ENCODE results near the gene TRAM2.

The TRAM2 gene

DNA sequence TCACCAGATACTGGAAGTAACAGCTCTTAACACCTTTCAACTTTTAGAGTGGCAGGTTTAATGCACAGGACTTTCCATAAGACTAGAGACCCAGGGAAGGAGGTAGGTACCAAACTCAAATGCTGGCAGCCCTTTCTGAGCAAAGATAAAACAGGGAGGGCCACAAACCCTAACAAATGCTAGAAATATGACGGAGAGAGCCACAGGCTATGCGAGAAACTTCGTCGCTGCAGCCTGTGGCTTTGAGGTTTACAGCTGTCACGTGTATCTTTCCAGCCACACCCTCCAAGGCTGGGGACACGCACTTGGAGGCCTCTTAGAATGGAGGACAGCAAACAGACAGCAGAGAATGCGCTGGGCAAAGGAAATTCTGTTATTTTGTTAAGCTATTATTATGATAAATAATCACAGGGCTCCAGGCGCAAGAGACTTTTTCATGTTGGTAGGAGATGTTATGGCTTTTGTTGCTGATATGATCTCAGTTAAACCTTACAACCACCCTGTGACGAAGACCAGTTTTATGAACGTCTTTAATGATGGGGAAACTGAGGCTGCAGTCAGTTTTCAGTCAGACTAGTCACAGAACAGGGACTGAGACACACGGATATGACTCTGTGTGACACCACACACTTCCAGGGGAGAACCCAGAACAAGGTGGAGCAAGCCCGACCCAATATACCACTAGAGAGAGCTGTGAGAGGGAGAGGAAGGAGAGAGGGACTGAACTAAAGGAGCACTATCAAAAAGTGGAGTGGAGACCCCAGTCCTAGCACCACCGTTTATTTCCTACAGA, 2.0 kb downstream of the TRAM2 start:
- Histone ChIP-seq H2AFZ (ENCODE audit: low read depth, low read length, severe bottlenecking) (no peak overlapping the region), H3K79me2 (ENCODE audit: insufficient read depth, low read length) (no peaks in the 10 kb centered on the region), H3K36me3 (ENCODE audit: low read length) (no peaks in the 10 kb centered on the region), H3K4me3 (ENCODE audit: insufficient read depth, low read length, poor library complexity, severe bottlenecking) (no peak overlapping the region), H4K20me1 (ENCODE audit: low read depth, low read length) (no peaks in the 10 kb centered on the region), H3K9me3 (ENCODE audit: insufficient read depth, low read length) (no peaks in the 10 kb centered on the region), H3F3A (ENCODE audit: insufficient read depth) (peaks cover 9% of the 10 kb centered on the region), H3K4me2 (ENCODE audit: low read depth, low read length, poor library complexity, severe bottlenecking) (peak overlapping the region; percentile 58), H3K9me2 (replicated peaks; ENCODE audit: insufficient read depth, low read length) (no peaks in the 10 kb centered on the region), H3K27ac (ENCODE audit: low read depth, low read length) (no peak overlapping the region), H3K27me3 (ENCODE audit: low read length) (no peaks in the 10 kb centered on the region), H3K9ac (ENCODE audit: low read length) (no peak overlapping the region)
- TF ChIP-seq, protein P1, sequence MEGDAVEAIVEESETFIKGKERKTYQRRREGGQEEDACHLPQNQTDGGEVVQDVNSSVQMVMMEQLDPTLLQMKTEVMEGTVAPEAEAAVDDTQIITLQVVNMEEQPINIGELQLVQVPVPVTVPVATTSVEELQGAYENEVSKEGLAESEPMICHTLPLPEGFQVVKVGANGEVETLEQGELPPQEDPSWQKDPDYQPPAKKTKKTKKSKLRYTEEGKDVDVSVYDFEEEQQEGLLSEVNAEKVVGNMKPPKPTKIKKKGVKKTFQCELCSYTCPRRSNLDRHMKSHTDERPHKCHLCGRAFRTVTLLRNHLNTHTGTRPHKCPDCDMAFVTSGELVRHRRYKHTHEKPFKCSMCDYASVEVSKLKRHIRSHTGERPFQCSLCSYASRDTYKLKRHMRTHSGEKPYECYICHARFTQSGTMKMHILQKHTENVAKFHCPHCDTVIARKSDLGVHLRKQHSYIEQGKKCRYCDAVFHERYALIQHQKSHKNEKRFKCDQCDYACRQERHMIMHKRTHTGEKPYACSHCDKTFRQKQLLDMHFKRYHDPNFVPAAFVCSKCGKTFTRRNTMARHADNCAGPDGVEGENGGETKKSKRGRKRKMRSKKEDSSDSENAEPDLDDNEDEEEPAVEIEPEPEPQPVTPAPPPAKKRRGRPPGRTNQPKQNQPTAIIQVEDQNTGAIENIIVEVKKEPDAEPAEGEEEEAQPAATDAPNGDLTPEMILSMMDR (IDR thresholded peaks at IDR 0.05; ENCODE audit: insufficient read depth, low read length, poor library complexity, severe bottlenecking), result no peak
- no peak for TF ChIP-seq EZH2phosphoT487 (conservative IDR thresholded peaks at IDR 0.05; ENCODE audit: low read length)

DNA sequence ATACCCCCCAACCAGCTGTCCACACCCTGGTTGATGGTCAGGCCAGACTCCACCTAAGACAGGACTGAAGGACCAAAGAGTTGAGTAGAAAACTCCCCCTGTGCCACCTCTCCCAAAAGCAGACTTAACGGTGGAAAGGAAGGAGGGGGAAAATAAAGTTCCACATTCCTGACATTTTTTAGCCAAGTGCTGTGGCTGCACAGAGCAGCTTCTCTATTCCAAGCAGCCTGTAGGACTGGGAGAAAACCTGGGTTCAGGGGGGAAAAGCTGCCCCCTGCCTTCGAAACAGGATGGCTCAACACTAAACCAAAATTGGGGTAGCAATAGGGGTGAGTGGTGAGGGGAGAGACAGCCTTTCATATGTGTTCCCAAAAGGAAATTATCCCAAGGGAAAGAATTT, 3.6 kb downstream of the TRAM2 start:
- peaks cover 9% of the 10 kb centered on the region for H3F3A ChIP-seq (ENCODE audit: insufficient read depth)
- no peaks in the 10 kb centered on the region for H3K27me3 ChIP-seq (ENCODE audit: low read length)
- no peak overlapping the region for H3K4me2 ChIP-seq (ENCODE audit: low read depth, low read length, poor library complexity, severe bottlenecking)
- no peaks in the 10 kb centered on the region for H3K9me2 ChIP-seq (replicated peaks; ENCODE audit: insufficient read depth, low read length)
- H2AFZ ChIP-seq (ENCODE audit: low read depth, low read length, severe bottlenecking), result no peak overlapping the region
- H3K9ac ChIP-seq (ENCODE audit: low read length), result no peak overlapping the region
- H3K27ac ChIP-seq (ENCODE audit: low read depth, low read length), result no peak overlapping the region
- TF ChIP-seq, protein P1 (IDR thresholded peaks at IDR 0.05; ENCODE audit: insufficient read depth, low read length, poor library complexity, severe bottlenecking), result no peak
- no peak for TF ChIP-seq EZH2phosphoT487 (conservative IDR thresholded peaks at IDR 0.05; ENCODE audit: low read length)
- no peaks in the 10 kb centered on the region for H4K20me1 ChIP-seq (ENCODE audit: low read depth, low read length)
- H3K36me3 ChIP-seq (ENCODE audit: low read length), result no peaks in the 10 kb centered on the region
- H3K4me3 ChIP-seq (ENCODE audit: insufficient read depth, low read length, poor library complexity, severe bottlenecking), result no peak overlapping the region
- H3K9me3 ChIP-seq (ENCODE audit: insufficient read depth, low read length), result no peaks in the 10 kb centered on the region
- no peaks in the 10 kb centered on the region for H3K79me2 ChIP-seq (ENCODE audit: insufficient read depth, low read length)

DNA sequence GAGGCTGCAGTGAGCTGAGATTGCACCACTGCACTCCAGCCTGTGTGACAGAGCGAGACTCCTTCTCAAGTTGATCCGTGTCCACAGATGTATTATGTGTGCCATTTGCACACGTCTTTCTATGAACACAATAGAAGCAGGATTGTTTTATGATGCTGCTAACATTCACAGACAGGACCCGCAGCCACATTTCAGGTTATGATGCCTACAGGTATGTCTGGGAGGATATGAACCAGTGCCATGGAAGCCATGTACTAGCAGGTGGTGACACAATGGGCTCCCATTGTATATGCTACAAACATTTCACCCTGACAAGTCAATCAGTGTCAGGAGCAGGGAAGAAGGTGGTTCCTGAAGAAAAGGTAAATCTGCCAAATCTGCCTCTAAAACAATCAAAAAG, 4.3 kb downstream of the TRAM2 start:
- Histone ChIP-seq H3F3A (ENCODE audit: insufficient read depth) (peaks cover 3% of the 10 kb centered on the region), H3K9me2 (replicated peaks; ENCODE audit: insufficient read depth, low read length) (no peaks in the 10 kb centered on the region), H2AFZ (ENCODE audit: low read depth, low read length, severe bottlenecking) (no peak overlapping the region), H3K36me3 (ENCODE audit: low read length) (no peaks in the 10 kb centered on the region), H3K9me3 (ENCODE audit: insufficient read depth, low read length) (no peaks in the 10 kb centered on the region), H3K27ac (ENCODE audit: low read depth, low read length) (no peak overlapping the region), H3K4me3 (ENCODE audit: insufficient read depth, low read length, poor library complexity, severe bottlenecking) (no peak overlapping the region), H4K20me1 (ENCODE audit: low read depth, low read length) (no peaks in the 10 kb centered on the region), H3K79me2 (ENCODE audit: insufficient read depth, low read length) (no peaks in the 10 kb centered on the region), H3K4me2 (ENCODE audit: low read depth, low read length, poor library complexity, severe bottlenecking) (no peak overlapping the region), H3K9ac (ENCODE audit: low read length) (no peak overlapping the region), H3K27me3 (ENCODE audit: low read length) (no peaks in the 10 kb centered on the region)
- TF ChIP-seq EZH2phosphoT487 (conservative IDR thresholded peaks at IDR 0.05; ENCODE audit: low read length), result no peak
- TF ChIP-seq, protein P1 (IDR thresholded peaks at IDR 0.05; ENCODE audit: insufficient read depth, low read length, poor library complexity, severe bottlenecking), result no peak
